G401 (cell line): ENCODE results near the gene USP6NL. TPM values are rescaled to one million over a fixed set of nuclear protein-coding genes. Genes with fewer than 3 reads are reported as not detected.
"Not testable (repeated sequence)": the region's sequence is repeated elsewhere in the genome, so short reads cannot be mapped to it uniquely, and the experiment has no call there.

Experiments
- DNase-seq: peaks from one replicate; pipeline ENCODE4 v3.0.0-alpha.2; 2015; ENCODE audit warnings: low spot score
- in situ Hi-C: cut with HindIII; loops from 2 replicates; pipeline ENCODE4 v1.10.0; 2016; ENCODE audit warnings: low sequenced_read_pairs, mixed read lengths
- total RNA-seq: library from RNA; depleted of rRNA; stranded (reverse); fragments of >200 nt; shearing (Covaris generic); gene quantifications from 2 replicates; pipeline ENCODE4 v1.2.3, GENCODE V29; 2014

USP6NL gene
- total RNA-seq, 1 experiment from 2014 or later: 9.3 TPM

DNA sequence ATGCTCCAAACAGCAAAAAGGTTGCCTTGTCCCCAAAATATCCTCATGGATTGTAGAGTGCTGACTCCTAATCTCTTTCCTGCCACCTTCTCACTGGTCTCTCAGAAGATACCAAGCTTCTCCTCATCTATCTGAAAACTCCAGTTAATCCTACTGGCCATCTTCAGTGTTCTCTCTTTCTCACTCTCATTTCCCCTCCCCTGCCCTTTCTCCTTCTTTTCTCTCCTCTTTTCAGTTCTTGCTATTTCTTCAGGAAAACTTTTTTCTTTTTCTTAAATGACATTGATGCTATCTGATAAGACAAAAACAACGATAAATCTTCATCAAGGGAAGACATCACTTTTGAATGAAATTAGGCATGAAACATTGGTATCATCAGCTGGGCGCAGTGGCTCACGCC is 109.8 kb downstream of the USP6NL start:
- in situ Hi-C loops: no loop called here
- no peak for DNase-seq

DNA sequence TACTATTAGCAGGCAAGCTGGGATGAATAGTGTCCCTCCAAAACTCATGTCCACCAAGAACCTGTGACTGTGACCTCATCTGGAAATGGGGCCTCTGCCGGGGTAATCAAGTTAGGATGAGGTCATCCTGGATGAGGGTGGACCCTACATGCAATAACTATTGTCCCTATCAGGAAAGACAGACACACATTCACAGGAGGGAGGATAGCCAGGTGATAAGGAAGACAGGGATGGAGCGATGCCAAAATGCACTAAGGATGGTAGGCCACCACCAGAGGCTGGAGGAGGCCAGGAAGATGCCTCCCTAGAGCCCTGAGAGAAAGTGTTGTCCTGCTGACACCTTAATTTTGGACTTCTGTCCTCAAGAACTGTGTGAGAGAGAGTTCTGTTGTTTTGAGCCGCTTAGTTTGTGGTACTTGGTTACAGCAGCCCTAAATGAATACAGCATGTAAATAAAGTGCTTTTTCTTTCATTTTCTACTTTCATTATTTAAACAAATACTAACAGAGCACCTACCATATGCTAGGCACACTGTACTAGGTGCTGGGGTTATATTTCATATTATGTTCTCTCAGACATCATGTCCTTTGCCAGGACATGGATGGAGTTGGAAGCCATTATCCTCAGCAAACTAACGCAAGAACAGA is 111.9 kb downstream of the USP6NL start:
- in situ Hi-C loops: no loop called here
- no peak for DNase-seq

DNA sequence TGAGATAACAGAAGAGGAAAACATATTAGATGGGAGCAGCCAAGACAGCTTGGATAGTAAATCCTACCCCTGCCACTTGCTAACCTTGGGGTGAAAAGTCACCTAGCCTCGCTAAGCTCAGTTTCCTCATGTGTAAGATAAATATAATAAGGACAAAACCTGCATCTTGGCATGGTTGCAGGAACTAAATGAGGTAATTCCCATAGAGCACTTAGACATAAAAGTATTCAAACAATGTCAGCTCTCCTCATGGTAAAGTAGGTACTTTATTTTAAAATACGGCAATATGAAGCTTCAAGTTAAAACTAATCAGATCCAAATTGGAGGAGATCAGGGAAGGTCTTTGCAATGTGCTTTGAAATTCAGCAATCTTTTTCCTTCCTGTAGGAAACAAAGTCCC is 113.1 kb downstream of the USP6NL start:
- in situ Hi-C loops: no loop called here
- no peak for DNase-seq

DNA sequence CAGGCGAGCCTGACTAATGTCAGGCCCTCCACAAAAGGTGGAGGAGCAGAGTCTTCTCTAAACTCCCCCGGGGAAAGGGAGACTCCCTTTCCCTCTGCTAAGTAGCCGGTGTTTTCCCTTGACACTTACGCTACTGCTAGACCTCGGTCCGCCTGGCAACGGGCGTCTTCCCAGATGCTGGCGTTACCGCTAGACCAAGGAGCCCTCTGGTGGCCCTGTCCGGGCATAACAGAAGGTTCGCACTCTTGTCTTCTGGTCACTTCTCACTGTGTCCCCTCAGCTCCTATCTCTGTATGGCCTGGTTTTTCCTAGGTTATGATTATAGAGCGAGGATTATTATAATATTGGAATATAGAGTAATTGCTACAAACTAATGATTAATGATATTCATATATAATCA is 116.5 kb downstream of the USP6NL start:
- DNase-seq, in situ Hi-C loops: not testable (repeated sequence)

DNA sequence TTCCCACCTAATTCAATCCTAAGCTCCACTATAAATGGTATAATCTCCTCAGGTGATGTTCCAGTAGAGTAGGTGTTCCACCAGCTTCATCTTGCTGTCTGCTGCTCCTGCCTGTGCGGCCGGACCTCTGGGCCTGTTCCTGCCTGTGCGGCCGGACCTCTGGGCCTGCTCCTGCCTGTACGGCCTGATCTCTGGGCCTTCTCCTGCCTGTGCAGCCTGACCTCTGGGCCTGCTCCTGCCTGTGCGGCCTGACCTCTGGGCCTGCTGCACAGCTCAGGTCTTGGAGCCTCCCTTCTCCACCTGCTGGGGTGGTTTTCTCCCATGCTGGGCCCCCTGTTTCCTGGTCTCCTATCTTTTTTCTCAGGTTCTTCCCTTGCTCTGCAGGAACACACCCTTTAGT is 117.8 kb downstream of the USP6NL start:
- DNase-seq: no peak
- in situ Hi-C loops: no loop called here

DNA sequence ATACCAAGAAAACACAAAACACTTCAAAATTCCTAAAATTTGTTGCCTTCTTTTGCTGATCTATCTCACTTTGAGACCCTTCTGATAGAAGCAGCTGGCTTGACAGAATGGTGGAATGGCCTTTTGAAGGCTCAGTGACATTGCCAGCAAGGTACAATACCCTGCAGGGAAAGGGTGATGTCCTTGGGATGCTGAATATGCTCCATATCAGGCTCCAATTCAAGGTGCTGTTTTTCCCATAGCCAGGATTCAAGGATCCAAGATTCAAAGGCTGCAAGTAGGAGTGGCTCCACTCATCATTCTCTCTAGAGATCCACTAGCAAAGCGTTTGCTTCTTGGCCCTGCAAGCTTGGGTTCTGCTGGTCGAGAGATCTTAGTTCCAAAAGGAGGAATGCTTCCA is 120.4 kb downstream of the USP6NL start:
- no peak for DNase-seq
- in situ Hi-C loops: no loop called here

DNA sequence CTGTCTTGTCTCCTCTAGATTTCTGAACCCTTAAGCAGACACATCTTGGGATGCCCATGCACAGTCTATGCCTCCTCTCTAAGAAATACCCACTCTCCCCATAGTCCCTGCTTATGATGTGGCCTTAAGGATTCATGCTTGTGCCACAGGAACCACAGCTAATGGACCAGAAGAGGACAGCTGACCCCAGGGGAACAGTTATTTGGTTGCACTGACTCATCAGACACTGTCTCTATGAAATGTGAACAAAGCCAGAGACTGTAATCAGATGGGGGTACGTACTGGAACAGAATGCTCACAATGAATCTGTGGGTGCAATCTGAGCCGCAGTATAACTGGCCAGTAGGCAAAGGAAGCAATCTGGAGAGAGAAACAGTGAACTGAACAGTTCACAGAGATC is 121.9 kb downstream of the USP6NL start:
- in situ Hi-C loops: no loop called here
- DNase-seq: no peak

DNA sequence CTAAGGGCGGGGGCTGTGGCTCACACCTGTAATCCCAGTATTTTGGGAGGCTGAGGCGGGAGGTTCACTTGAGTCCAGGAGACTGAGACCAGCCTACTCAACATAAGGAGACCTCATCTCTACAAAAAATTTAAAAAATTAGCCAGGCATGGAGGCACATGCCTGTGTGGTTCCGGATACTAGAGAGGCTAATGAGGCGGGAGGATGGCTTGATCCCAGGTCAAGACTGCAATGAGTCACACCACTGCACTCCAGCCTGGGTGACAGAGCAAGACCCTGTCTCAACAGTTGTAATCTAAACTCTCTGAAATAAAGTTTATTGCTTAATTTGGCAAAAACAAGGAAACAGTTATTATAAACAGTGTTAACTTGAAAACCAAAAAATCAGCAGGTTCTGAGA is 123.3 kb downstream of the USP6NL start:
- no peak for DNase-seq
- in situ Hi-C loops: no loop called here

DNA sequence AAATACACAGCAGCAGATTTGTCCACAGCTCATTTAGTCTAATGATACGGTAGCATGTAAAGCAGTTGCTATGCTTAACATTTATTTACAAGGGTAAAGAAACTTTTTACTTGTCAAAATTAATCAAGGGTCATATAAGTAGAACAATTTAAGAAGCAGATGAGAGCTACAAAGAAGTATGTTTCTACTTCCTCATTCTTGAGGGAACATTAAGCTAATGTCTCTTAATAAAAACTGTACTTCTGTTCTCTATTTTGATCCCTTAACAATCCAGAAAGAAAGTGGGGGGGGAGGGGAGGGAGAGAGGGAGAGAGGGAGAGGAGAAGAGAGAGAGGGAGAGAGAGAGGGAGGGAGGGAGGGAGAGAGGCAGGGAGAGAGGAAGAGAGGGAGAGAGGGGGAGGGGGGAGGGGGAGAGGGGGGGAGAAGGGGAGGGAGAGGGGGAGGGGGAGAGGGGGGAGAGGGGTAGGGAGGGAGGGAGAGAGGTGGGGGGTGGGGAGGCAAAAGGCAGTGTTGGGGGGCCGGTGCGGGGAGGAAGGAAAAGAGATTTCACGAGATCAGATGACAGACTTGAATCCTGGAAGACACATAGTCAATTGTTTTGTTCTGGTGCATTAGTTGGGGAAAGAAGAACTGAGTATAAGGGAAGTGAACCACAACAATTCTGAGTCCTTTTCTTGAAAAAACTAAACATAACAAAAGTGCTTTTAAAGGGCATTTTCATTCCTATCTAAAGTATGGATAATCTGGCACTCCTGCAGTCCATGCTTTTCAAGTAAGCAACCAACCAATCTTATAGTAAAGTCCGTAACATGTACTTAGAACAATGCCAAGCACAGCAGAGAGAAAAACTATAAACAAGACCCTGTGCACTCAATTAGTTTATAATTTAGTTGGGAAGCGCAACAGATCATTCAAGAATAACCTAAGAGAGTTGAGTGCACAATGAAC is 128.0 kb downstream of the USP6NL start:
- in situ Hi-C loops: no loop called here

DNA sequence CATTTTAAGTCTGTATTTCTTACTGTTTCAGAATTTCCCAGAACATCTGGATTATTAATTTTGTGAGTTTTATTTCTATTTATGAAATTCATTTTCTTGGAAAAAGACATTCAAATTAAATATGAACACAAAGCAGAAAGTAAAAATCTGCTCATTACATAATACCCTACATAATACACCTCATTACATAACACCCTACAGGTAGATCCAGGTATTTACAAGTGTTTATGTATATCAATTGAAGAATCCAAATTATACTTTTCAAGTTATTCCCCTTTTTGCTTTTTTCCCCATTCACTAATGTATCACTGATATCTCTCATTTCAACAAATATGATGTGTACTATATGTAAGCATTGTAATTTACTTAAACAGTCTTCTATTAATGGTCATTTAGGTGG is 129.1 kb downstream of the USP6NL start:
- in situ Hi-C loops: no loop called here
- no peak for DNase-seq

More for the DNA sequence above, 128.0 kb downstream of the USP6NL start:
- DNase-seq: no peak

DNA sequence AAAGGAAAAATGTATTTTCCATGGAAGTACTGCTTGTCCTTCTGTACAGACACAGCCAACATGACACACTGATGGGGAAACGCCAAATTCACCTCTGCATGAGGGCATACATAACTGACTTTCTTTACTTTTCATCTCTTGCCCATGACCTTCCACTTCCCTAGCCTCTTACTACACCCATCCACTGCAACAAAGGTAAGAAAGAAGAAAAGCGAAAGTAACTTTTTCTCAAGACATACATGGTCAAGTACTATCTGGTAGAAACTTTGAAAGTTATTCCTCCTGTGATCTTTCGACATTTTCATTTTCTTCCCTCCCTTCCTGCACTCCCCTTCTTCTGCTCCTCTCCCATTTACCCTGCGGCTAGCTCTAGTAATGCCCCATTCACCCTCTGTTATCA is 130.8 kb downstream of the USP6NL start:
- in situ Hi-C loops: no loop called here
- no peak for DNase-seq

DNA sequence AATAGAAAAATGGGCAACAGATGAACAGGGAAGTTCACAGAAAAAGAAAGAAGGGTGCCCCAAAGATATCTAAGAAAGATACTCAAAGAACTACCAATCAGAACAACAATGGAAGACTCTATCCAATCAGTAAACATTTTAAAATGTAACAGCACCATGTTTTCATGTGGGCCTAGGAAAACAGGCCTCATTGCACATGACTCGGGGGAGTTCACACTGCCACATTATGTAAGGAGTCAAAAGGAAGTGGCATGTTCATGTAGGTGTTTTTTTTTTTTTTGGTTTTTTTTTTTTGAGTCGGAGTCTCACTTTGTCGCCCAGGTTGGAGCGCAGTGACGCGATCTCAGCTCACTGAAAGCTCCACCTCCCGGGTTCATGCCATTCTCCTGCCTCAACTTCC is 132.2 kb downstream of the USP6NL start:
- in situ Hi-C loops: no loop called here
- no peak for DNase-seq

DNA sequence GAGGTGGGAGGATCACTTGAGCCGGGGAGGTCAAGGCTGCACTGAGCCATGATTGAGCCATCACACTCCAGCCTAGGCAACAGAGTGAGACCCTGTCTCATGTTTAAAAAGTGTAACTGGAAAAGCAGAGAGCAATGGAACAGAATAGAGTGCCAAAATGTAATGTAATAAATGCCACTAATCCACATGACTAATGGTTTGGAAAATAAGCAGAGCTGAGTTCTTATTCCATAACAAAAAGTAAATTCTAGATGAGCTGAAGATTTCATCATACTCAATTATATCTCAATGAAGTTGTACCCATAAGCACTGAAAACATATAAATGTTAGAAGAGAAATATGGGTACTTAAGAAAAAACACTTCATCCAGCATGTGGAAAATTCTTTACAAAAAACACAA is 132.6 kb downstream of the USP6NL start:
- no peak for DNase-seq
- in situ Hi-C loops: no loop called here

DNA sequence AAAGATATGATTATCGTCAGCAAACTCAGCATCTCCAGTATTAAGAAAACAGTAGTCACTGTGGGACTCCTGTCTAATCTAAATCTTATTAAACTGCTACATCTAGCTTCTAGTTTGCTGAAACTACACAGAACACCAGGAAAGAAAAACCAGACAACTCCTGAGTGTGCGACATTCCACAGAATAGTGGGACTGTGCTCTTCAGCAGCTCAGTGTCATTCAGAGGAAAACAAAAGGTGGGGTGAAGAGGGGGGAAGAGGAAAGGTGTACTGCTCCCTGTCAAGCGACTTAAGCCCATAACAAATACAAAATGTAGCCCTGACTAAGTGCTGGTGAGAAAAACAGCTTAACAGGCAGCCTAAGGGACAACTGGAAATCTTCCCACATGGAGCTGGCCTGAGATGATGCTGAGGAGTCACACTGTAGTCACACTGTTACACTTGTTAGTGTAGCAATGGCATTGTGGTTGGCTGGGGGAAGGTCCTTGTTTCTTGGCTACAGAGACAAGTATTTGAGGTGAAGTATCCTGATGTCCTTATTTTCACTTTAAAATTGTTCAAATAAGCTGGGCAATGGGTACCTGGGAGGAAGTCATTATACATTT is 135.5 kb downstream of the USP6NL start:
- in situ Hi-C loops: no loop called here

DNA sequence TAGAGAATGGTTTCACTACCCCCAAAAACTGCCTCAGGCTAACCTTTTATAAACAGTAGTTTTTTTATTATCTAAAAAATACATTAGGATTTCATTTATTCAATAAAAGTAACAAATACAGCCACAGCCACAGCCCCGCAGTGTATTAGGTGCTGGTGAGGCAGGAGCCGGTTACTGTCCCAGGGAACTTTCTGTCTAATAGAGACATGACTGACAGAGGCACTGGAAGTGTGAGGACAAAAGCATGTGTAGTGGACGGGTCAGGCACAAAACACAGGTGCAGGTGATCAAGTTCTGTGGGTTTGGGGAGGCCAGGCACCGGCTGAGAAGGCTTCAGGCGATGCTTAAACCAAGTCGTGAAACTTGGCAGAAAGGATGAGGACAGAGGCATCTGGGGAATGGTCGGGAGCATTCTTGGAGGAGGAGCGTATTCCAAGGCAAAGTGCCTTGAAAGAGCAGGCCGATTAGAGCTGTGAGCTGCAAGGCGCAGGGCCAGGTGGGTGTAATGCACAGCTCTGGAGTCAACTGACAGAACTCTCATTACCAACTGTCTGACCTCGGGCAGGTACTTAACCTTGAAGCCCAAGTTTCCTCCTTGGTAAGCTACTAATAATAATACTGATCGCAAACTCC is 138.2 kb downstream of the USP6NL start:
- in situ Hi-C loops: no loop called here
- DNase-seq: no peak

More for the DNA sequence above, 135.5 kb downstream of the USP6NL start:
- no peak for DNase-seq

DNA sequence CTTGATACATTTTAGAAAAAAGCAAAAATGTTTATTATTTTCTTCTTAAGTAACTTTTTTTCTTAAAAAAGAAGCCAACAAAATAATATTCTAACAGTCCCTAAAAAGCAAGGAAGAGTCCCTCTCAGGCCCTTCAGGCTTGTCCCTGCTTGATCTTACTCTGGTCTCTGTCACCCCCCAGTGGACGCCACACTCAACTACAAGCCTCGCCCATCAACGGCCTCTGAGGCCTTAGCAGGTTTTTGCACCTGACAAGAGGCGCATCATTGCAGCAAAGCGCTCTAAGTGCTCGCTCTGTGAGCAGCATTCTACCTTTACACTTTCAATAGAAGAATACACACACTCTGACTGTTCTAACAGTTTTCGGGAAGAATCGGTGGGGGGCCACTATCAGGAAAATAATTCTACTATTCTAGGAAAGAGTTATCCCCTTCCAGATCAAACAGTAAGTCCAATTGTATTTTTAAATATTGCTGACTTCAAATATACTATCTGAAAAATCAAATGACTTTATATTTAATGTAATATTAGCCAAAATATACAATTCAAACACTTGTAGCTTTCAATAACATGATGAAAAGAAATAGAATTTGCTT is 139.2 kb downstream of the USP6NL start:
- in situ Hi-C loops: no loop called here
- DNase-seq: peak; percentile 75

DNA sequence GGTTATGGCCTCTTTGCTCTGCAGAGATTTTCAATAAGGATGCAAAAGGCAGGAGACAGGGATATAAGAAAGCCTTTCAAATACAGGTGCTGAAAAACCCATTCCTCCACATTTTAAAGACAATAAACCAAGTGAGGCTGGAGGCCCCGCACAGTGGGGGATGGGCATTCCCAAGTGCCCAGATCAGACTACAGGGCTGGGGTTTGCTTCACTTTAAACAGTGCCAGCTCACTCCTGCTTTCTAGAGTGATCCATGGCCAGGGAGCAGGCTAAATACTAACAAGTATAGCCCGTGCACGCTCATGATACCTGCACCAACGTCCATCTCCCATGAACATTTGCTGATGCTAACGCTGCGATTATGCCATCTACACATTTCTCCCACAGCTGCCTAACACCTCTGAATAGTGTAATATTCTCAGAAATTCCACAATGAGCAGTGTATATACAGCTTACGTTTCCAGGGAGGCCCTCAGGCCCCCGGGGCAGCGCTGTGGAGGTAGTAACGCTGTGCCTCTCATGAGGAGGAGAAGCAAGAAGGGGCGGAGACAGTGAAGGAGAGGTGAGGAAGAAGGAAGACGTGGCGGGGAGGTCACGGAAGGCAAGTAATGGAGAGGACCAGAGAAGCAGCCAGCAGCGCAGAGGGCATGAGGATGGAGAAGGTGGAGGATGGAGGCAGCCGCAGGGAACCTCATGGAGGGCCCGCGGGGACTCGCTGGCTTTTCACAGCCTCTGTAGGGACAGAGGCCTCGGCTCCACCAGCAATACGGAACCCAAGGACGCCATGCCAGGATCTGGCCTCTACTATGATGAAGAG is 141.7 kb downstream of the USP6NL start:
- in situ Hi-C loops: no loop called here
- no peak for DNase-seq

DNA sequence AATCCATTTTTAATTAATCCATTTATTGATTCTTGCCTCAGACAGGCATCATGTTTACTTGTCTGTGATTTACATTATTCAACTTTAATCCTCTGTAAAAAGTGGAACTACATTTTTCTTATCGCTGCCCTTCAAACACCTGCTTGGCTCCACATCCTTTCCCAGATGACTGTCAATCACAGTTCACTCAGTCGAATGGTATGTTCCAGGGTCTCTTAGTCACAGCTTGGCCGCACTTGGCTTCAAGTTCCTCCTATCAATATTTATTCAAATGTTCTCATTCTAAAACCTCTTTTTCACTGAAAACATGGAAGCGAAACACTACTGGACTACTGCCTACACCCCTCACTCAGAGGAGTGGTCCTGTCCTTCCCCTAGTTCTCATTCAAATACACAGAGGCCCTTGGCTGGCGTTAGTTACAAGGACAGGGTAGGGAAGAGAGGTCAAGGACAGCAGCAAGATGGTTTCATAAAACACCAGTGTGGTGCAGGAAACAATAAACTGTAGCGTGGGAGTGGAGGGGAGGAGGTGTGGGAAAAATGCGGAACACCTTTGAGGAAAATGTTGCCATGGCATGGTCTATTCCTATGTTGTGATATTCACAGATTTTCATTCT is 143.2 kb downstream of the USP6NL start:
- in situ Hi-C loops: no loop called here
- no peak for DNase-seq
